ENCODE data around the gene KHDC4.

The KHDC4 gene

DNA sequence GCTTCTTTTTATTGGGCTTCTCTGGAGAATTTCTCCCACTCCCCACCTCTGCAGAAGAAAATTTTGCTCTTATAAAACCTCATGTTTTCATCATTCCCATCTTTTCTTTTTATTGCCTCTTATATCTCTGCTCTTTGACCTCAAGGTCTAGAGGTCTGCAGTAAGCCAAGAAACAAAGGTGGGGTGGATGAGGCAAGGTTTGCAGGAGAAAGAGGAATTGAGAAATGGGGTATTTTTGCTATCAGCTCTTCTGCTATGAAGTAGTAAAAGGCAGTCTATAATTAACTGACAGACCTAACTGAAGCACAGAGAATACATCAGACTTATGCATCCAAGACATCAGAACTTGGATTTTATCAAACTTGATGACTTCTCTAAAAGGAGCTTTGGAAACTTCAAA is 52.0 kb downstream of the KHDC4 start:
- no peak overlapping the region for H3K4me3 ChIP-seq (ENCODE audit: low read depth, low read length)
- peak; percentile 27 for DNase-seq (ENCODE audit: low read depth)
- TF ChIP-seq, protein P1, sequence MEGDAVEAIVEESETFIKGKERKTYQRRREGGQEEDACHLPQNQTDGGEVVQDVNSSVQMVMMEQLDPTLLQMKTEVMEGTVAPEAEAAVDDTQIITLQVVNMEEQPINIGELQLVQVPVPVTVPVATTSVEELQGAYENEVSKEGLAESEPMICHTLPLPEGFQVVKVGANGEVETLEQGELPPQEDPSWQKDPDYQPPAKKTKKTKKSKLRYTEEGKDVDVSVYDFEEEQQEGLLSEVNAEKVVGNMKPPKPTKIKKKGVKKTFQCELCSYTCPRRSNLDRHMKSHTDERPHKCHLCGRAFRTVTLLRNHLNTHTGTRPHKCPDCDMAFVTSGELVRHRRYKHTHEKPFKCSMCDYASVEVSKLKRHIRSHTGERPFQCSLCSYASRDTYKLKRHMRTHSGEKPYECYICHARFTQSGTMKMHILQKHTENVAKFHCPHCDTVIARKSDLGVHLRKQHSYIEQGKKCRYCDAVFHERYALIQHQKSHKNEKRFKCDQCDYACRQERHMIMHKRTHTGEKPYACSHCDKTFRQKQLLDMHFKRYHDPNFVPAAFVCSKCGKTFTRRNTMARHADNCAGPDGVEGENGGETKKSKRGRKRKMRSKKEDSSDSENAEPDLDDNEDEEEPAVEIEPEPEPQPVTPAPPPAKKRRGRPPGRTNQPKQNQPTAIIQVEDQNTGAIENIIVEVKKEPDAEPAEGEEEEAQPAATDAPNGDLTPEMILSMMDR (IDR thresholded peaks at IDR 0.05; ENCODE audit: low read depth, low read length, missing control alignments): no peak

DNA sequence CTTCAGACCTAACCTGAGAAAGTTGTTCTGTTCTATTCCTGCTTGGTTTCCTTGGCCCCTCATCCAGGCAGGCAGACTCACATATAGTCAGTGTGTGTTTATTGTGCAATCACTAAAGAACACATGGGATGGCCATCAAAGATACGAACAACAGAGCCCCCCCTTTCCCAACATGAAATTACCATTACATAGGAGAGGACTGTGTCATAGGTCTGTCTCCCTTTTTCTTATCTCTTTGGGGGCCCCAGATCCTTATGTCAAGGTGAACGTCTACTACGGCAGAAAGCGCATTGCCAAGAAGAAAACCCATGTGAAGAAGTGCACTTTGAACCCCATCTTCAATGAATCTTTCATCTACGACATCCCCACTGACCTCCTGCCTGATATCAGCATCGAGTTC is 53.3 kb downstream of the KHDC4 start:
- TF ChIP-seq, protein P1 (IDR thresholded peaks at IDR 0.05; ENCODE audit: low read depth, low read length, missing control alignments): no peak
- H3K4me3 ChIP-seq (ENCODE audit: low read depth, low read length): no peak overlapping the region

DNA sequence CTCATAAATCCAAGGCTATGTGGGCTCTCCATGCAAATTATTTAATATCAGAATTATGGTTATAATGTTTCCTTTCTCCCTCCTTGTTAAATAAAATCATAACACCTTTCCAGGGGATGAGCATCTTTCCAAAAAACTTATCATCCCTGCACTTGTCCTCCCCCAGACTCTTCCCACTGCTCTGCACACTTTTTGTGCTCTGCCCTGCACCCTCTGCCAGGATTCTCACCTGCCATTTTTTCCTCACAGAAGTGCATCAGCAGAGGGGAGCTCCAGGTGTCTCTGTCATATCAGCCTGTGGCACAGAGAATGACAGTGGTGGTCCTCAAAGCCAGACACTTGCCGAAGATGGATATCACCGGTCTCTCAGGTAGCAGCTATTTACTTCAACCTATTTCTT is 54.0 kb downstream of the KHDC4 start:
- no peak for DNase-seq (ENCODE audit: low read depth)
- TF ChIP-seq, protein P1 (IDR thresholded peaks at IDR 0.05; ENCODE audit: low read depth, low read length, missing control alignments): no peak
- no peak overlapping the region for H3K4me3 ChIP-seq (ENCODE audit: low read depth, low read length)

More for the DNA sequence above, 53.3 kb downstream of the KHDC4 start:
- DNase-seq (ENCODE audit: low read depth): no peak

DNA sequence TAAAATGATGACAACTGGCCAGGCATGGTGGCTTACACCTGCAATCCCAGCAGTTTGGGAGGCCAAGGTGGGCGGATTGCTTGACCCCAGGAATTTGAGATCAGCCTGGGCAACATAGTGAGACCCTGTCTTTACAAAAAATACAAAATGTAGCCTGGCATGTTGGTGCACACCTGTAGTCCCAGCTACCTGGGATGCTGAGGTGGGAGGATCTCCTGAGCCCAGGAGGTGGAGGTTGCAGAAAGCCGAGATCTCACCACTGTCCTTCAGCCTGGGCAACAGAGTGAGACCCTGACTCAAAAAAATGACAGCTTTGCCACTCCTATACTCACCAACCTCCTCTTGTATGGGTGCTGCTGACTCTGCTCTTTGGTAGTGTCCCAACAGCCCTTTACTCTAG is 56.3 kb downstream of the KHDC4 start:
- H3K4me3 ChIP-seq (ENCODE audit: low read depth, low read length): no peak overlapping the region
- DNase-seq (ENCODE audit: low read depth): no peak
- TF ChIP-seq, protein P1 (IDR thresholded peaks at IDR 0.05; ENCODE audit: low read depth, low read length, missing control alignments): no peak

DNA sequence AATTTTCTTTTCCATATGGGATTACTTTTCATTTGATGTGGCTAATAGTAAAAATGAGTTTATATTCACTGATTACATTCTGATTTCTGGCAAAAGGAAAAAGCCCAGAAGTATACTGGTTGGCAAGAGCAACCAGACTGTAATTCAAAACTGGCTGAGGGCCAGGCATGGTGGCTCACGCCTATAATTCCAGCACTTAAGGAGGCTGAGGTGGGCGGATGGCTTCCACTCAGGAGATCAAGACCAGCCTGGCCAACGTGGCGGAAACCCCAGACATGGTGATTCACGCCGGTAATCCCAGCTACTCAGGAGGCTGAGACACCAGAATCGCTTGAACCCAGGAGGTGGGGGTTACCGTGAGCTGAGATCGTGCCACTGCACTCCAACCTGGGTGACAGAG is 60.4 kb downstream of the KHDC4 start:
- TF ChIP-seq, protein P1 (IDR thresholded peaks at IDR 0.05; ENCODE audit: low read depth, low read length, missing control alignments): no peak
- no peak for DNase-seq (ENCODE audit: low read depth)
- no peak overlapping the region for H3K4me3 ChIP-seq (ENCODE audit: low read depth, low read length)

DNA sequence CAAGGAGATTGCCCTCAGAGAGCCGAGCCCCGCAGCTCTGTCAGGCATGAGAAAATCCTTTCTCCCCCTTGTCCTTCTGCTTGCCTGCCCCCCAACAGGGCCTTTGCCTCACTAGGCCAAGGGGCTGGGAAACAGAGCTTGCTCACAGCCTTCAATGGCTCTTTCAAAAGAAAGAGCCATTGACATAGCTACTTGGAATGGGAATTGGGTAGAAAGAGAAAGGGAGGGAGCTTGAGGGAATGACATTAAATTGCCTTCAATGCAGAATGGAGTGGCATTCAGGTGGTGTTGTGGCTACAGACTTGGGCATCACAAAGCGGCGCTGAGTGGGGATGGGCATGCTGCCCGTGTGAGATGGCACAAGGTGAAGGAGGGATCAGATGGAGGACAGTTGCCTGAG is 61.7 kb downstream of the KHDC4 start:
- no peak overlapping the region for H3K4me3 ChIP-seq (ENCODE audit: low read depth, low read length)
- no peak for DNase-seq (ENCODE audit: low read depth)
- TF ChIP-seq, protein P1 (IDR thresholded peaks at IDR 0.05; ENCODE audit: low read depth, low read length, missing control alignments): no peak

DNA sequence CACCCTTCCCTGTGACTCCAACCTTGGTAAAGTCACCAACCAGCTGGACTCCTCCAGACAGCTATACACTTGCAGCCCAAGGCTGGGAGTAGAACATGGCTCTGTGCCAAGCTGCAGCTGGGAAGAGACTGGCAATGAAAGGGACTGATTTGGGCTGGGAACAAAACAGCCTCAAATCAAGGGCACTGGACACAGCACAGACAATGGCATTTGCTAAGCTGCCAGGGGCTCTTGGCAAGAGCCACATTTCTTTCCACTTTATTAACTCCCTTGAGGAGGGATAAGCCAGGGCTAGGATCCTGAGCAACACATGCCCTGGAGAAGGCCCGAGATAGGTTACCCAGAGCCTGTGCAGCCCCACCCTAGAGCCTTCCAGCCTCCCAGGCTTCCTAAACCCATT is 62.8 kb downstream of the KHDC4 start:
- DNase-seq (ENCODE audit: low read depth): no peak
- no peak overlapping the region for H3K4me3 ChIP-seq (ENCODE audit: low read depth, low read length)
- TF ChIP-seq, protein P1 (IDR thresholded peaks at IDR 0.05; ENCODE audit: low read depth, low read length, missing control alignments): no peak

Data from GM12864 (cell line).